Upper lobe of right lung (tissue), 1 donor: ENCODE measurements around the gene MOB3C. TPM values are rescaled to one million over a fixed set of nuclear protein-coding genes. Genes with fewer than 3 reads are reported as not detected.

Experiments
- ATAC-seq: fragments of 200-7000 bp; cut with Tn5 transposase; one replicate; pipeline ENCODE4 v1.9.1; 2020; ENCODE audit warnings: mild to moderate bottlenecking, moderate library complexity
- DNase-seq: peaks from one replicate; pipeline ENCODE4 v3.0.0-alpha.2; 2020
- H3K27ac ChIP-seq: fragments of 200-600 bp; one replicate; pipeline ENCODE4 v1.8.0; 2022
- H3K27me3 ChIP-seq: fragments of 200-600 bp; one replicate; pipeline ENCODE4 v1.8.0; 2022; ENCODE audit warnings: mild to moderate bottlenecking
- H3K36me3 ChIP-seq: fragments of 200-600 bp; one replicate; pipeline ENCODE4 v1.8.0; 2022
- H3K4me1 ChIP-seq: fragments of 200-600 bp; one replicate; pipeline ENCODE4 v1.8.0; 2022
- H3K4me3 ChIP-seq: fragments of 200-600 bp; one replicate; pipeline ENCODE4 v1.8.0; 2022; ENCODE audit warnings: mild to moderate bottlenecking
- H3K9me3 ChIP-seq: fragments of 200-600 bp; one replicate; pipeline ENCODE4 v1.8.0; 2022
- CTCF ChIP-seq: fragments of 200-600 bp; IDR thresholded peaks from one replicate; pipeline ENCODE4 v1.8.0; 2022; ENCODE audit warnings: antibody characterized with exemption
- intact Hi-C: fragments of 100-400 bp; cut with DNase I; formaldehyde crosslinking; loops from one replicate; pipeline ENCODE4 v1.11.0; 2022
- total RNA-seq: library from RNA; stranded (reverse); fragmentation: NEBNext Ultra II Directional; extraction: Animal tissue kit (Norgen Biotek cat#: 25700); gene quantifications from one replicate; pipeline ENCODE4 v1.2.1, GENCODE V29; 2021
- donor health status: DM: no; HTN: yes; CAD: no; lungs with severe emphysema.

MOB3C gene
- total RNA-seq, 1 donor from 2014 or later: 24.6 TPM

GRCh38 chr1:46615088-46615487 lies 1.5 kb downstream of the MOB3C start:
- no peak overlapping the region for H3K27ac ChIP-seq
- no peaks in the 10 kb centered on the region for H3K9me3 ChIP-seq
- intact Hi-C loops: no loop called here
- TF ChIP-seq CTCF: no peak
- peak overlapping the region; percentile 74 for H3K4me3 ChIP-seq
- no peaks in the 10 kb centered on the region for H3K27me3 ChIP-seq
- H3K36me3 ChIP-seq: peaks cover 1% of the 10 kb centered on the region
- peaks cover 52% of the 10 kb centered on the region for H3K4me1 ChIP-seq
- ATAC-seq: no peak
- no peak for DNase-seq

- H3K27me3 ChIP-seq: no peaks in the 10 kb centered on the region
- H3K36me3 ChIP-seq: peaks cover 6% of the 10 kb centered on the region
- intact Hi-C loops: no loop called here
- H3K9me3 ChIP-seq: no peaks in the 10 kb centered on the region
- no peak for DNase-seq
- no peak overlapping the region for H3K4me3 ChIP-seq
- ATAC-seq: no peak
- peaks cover 52% of the 10 kb centered on the region for H3K4me1 ChIP-seq
- TF ChIP-seq CTCF: no peak
- peak overlapping the region; percentile 33 for H3K27ac ChIP-seq
Measured at GRCh38 chr1:46614604-46614984, 2.0 kb downstream of the MOB3C start.

GRCh38 chr1:46613661-46614603 lies 2.7 kb downstream of the MOB3C start:
- ATAC-seq (peak; percentile 77), DNase-seq (peak; percentile 92)
- no peaks in the 10 kb centered on the region for H3K27me3 ChIP-seq
- H3K9me3 ChIP-seq: no peaks in the 10 kb centered on the region
- peak overlapping the region; percentile 33 for H3K27ac ChIP-seq
- peaks cover 52% of the 10 kb centered on the region for H3K4me1 ChIP-seq
- intact Hi-C loops: no loop called here
- no peak for TF ChIP-seq CTCF
- H3K4me3 ChIP-seq: peak overlapping the region; percentile 39
- peaks cover 13% of the 10 kb centered on the region for H3K36me3 ChIP-seq

- no peak for DNase-seq
- Histone ChIP-seq H3K27ac (peak overlapping the region; percentile 33), H3K36me3 (peaks cover 21% of the 10 kb centered on the region), H3K4me3 (peak overlapping the region; percentile 39), H3K9me3 (no peaks in the 10 kb centered on the region), H3K27me3 (no peaks in the 10 kb centered on the region), H3K4me1 (peaks cover 52% of the 10 kb centered on the region)
- ATAC-seq: no peak
- TF ChIP-seq CTCF: no peak
- intact Hi-C loops: no loop called here
Measured at GRCh38 chr1:46612937-46613660, 3.5 kb downstream of the MOB3C start.

GRCh38 chr1:46611691-46612221 lies 4.9 kb downstream of the MOB3C start:
- intact Hi-C loops: no loop called here
- Histone ChIP-seq H3K9me3 (no peaks in the 10 kb centered on the region), H3K4me1 (peaks cover 46% of the 10 kb centered on the region), H3K27ac (no peak overlapping the region), H3K27me3 (no peaks in the 10 kb centered on the region), H3K4me3 (no peak overlapping the region), H3K36me3 (peaks cover 24% of the 10 kb centered on the region)
- ATAC-seq (no peak), DNase-seq (no peak)
- no peak for TF ChIP-seq CTCF
